Activated gamma-delta T cell treated with Interleukin-2 at 50 U/mL for 16 hours (primary cell): ENCODE measurements around the gene SSC4D.

Source experiments
- DNase-seq: peaks from one replicate; pipeline ENCODE4 v3.0.0-alpha.2; 2020

The SSC4D gene

DNA sequence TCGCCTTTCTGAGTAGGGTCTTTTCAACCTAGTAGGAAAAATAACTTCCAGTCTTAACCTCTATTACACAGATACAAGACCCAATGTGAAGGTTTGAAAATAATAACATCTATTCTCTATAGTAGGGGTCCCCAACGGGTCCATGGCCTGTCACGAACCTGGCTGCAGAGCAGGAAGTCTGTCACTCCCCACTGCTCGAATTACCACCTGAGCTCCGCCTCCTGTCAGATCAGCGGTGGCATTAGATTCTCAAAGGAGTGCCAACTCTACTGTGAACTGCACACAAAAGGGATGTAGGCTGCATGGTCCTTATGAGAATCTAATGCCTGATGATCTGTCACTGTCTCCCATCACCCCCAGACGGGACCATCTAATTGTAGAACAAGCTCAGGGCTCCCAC, 58.1 kb downstream of the SSC4D start:
- DNase-seq, result no peak

DNA sequence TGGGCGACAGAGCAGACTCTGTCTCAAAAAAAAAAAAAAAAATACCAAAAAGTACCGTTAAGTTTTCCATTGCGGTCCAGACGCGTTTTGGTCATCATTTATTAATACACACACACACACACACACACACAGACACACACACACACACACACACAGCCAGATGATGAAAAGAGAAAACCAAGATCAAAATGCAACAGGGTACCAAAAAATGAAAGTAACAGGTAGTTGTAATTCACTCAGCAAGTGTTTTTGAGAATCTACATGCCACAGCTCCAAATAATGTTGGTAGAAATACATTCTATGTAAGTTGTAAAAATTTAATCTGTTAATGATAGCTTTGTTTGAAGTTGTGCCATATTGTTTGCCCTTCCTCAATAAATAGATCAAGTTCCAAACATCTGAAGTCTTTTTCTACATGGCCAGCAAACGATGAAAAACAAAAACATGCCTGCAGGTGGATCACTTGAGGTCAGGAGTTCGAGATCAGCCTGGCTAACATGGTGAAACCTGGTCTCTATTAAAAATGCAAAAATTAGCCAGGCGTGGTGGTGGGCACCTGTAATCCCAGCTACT, 60.1 kb downstream of the SSC4D start:
- no peak for DNase-seq

DNA sequence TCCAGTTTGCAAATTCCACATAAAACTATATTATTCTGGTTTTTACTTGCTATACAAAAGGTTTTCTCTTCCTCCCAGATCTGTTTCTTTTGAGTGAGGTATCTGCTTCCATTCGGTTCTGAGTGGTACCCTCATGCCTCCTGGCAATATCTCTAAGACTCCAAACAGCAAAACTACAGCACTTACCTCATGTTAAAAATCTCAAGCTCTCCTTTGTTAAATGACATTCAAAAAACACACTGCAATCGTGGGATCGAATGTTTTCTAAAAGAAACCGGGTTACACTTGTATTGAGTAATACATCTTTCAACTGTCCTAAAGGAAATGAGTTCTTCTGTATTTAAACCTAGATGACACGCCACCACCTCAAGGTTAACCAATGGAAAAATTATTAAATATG, 61.8 kb downstream of the SSC4D start:
- DNase-seq, result no peak

DNA sequence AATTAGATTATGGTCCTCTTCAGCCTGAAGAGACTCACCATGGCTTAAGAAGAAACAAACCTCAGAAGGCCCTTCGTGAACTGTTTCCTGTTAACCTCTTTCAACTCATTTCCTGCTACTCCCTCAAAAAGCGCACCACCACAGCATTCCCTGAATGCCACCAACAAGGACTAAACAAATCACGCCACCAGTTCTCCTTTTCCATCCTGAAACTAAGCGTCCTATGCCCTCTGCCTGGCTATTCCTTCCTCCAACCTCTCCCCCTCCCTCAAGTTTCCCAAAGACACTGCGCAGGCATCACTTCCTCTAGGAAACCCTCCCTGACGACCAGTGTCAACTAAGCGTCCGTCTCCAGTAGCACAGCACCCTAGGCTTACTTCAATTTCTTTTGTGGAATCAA, 62.7 kb downstream of the SSC4D start:
- DNase-seq, result no peak

DNA sequence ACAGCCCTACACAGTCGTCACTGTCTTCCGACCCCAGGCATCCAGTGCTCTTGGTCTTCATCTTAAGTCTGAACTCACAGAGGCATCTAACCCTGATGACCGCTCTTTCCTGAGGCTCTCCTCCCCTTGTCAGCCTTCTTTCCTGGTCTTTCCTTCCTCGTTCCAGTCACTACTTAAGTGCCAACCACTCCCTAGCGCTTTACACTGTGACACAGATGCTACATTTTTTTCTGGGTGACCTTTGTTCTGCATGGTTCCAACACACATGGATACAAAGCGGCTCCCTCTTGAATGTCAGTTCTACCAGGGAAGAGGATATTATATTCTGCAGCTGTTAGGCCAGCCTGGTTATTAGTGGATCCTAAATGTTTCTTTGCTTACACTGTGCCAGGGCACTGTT, 63.4 kb downstream of the SSC4D start:
- DNase-seq, result no peak

DNA sequence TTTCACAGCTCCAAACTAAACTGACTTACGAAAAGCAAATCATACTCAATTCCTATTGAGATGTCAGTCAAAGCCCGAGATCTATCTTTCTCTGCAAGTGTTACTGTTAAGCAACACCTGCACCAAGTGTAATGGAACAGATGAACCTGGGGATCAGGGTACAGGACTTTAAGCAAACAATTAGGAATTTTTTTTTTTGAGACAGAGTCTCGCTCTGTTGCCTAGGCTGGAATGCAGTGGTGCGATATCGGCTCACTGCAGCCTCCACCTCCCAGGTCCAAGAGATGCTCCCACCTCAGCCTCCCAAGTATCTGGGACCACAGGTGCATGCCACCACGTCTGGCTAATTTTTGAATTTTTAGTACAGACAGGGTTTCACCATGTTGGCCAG, 65.6 kb downstream of the SSC4D start:
- DNase-seq, result no peak

DNA sequence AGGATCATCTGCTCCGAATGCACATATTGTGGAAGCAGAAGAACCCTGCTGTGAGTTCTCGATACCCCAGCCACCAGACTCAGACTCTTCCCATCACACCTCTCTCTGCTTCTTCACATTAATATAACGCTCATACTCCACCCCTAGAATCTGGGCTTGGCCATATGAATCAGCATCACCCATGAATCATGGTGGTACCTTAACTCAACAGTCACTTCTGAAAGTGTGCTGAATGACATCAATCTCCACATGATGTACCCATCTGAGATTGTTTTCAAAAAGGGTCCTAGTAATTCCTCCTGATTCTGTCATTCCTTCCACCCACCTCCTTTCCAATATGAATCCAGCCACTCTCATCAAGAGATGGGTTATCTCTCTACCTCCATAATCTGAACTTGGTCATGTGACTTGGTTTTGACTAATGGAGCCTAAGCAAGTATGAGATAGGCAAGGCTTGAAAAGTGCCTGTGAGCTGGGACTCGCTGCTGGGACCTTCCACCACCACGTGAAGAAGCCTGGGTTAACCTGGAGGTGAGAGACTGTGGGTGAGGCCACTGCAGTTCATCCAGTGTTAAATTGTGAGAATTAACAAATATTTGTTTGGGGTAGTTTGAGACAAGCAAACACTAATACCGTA, 66.1 kb downstream of the SSC4D start:
- DNase-seq, result no peak

DNA sequence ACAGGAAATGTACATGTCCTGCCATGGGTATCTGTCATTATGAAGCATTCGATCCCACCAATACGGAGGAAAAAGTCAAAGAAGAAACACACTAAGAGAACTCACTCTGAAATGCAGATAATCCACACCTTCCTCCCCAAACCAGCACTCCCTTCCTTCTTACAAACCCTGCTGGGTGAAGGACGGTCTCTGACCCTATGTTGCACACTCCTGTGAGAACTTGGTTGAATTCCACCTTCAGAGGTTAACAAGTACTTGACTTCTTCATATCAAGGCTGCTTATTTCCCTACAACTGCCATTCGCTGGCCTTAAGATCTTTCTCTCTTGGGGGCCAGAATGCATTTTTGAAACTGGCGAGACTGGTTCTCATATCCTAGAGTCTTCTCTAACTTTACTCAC, 67.3 kb downstream of the SSC4D start:
- no peak for DNase-seq

DNA sequence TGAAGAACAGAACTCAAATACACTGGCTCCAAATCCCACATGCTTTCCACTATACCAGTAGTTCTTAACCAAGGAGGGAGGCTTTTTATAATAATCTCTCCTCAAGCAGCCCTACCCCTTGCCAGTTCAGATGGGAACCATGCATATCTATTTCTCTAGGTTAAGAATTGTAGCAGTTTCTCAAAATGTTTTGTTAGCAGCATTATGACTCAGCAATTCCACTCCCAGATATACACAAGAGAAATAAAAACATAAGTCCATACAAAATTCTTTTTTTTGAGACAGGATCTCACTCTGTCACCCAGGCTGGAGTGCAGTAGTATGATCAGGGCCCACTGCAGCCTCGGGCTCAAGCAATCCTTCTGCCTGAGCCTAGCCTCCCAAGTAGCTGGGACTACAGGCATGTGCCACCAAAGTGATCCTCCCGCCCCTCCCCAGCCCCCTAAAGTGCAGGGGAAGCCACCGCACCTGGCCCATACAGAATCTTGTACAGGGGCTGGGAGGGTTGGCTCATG, 68.8 kb downstream of the SSC4D start:
- DNase-seq, result no peak
